Cerebellar nuclear complex (tissue), 1 donor: Measurements from ENCODE around the gene TSHZ3.

Experiments
- DNase-seq, 2 experiments: peaks; one replicate each; lab custom pipeline; 2025; lab: John Stamatoyannopoulos, UW

TSHZ3 gene

GRCh38 chr19:31334849-31335624 lies 14.2 kb downstream of the TSHZ3 start:
- no peak for DNase-seq

- no peak for DNase-seq
These were observed 15.0 kb downstream of the TSHZ3 start for GRCh38 chr19:31334101-31334848.

- DNase-seq = no peak
These were observed 17.1 kb downstream of the TSHZ3 start for GRCh38 chr19:31332096-31332495.

- peak in 1 of 2 experiments; percentile 18 for DNase-seq
These were observed 17.7 kb downstream of the TSHZ3 start for GRCh38 chr19:31331536-31331935.

- DNase-seq = no peak
These were observed 18.5 kb downstream of the TSHZ3 start for GRCh38 chr19:31330761-31331160.

- no peak for DNase-seq
These were observed 19.0 kb downstream of the TSHZ3 start for GRCh38 chr19:31330237-31330636.

- no peak for DNase-seq
These were observed 19.4 kb downstream of the TSHZ3 start for GRCh38 chr19:31329819-31330218.

GRCh38 chr19:31328238-31328637 lies 21.0 kb downstream of the TSHZ3 start:
- no peak for DNase-seq

GRCh38 chr19:31326329-31327028 lies 22.8 kb downstream of the TSHZ3 start:
- DNase-seq = no peak

GRCh38 chr19:31325342-31325741 lies 23.9 kb downstream of the TSHZ3 start:
- DNase-seq = no peak

GRCh38 chr19:31319465-31319864 lies 29.8 kb downstream of the TSHZ3 start:
- DNase-seq = no peak

GRCh38 chr19:31318790-31319425 lies 30.3 kb downstream of the TSHZ3 start:
- no peak for DNase-seq

- DNase-seq = no peak
These were observed 31.7 kb downstream of the TSHZ3 start for GRCh38 chr19:31317570-31317969.

- no peak for DNase-seq
These were observed 32.1 kb downstream of the TSHZ3 start for GRCh38 chr19:31317093-31317492.

- no peak for DNase-seq
These were observed 32.9 kb downstream of the TSHZ3 start for GRCh38 chr19:31316201-31316951.

GRCh38 chr19:31315652-31316051 lies 33.6 kb downstream of the TSHZ3 start:
- DNase-seq = no peak

GRCh38 chr19:31314849-31315629 lies 34.2 kb downstream of the TSHZ3 start:
- no peak for DNase-seq

- DNase-seq = no peak
These were observed 35.1 kb downstream of the TSHZ3 start for GRCh38 chr19:31314156-31314555.

- no peak for DNase-seq
These were observed 35.8 kb downstream of the TSHZ3 start for GRCh38 chr19:31313291-31314030.

GRCh38 chr19:31312677-31313244 lies 36.5 kb downstream of the TSHZ3 start:
- DNase-seq = no peak
